Upper lobe of left lung (tissue), 6 donors: Measurements from ENCODE around the gene LHB. TPM values are rescaled to one million over a fixed set of nuclear protein-coding genes. Genes with fewer than 3 reads are reported as not detected.
"Not testable (repeated sequence)": the region's sequence is repeated elsewhere in the genome, so short reads cannot be mapped to it uniquely, and the experiment has no call there.

Experiments used
- ATAC-seq, 2 donors: fragments of 200-7000 bp; cut with Tn5 transposase; one replicate each; pipeline ENCODE4 v1.9.1; 2022; ENCODE audit warnings: mild to moderate bottlenecking in 2 of 2, moderate library complexity in 2 of 2; ENCODE audit not compliant: low FRiP score in 2 of 2
- DNase-seq, 2 donors: peaks; one replicate each; pipeline ENCODE4 v3.0.0-alpha.2; 2019 to 2020
- H3K27ac ChIP-seq, 4 donors: fragments of 200-600 bp; sonication (generic); one replicate each; pipeline ENCODE4 v1.5.1; 2016 to 2019
- H3K27me3 ChIP-seq, 4 donors: fragments of 200-600 bp; sonication (generic); one replicate each; pipeline ENCODE4 v1.5.1; 2017 to 2019
- H3K36me3 ChIP-seq, 4 donors: fragments of 200-600 bp; sonication (generic); one replicate each; pipeline ENCODE4 v1.5.1; 2016 to 2019
- H3K4me1 ChIP-seq, 4 donors: fragments of 200-600 bp; sonication (generic); one replicate each; pipeline ENCODE4 v1.5.1; 2018 to 2019
- H3K4me3 ChIP-seq, 4 donors: fragments of 200-600 bp; sonication (generic); one replicate each; pipeline ENCODE4 v1.5.1; 2017 to 2019; ENCODE audit warnings: mild to moderate bottlenecking in 2 of 4, moderate library complexity in 1 of 4
- H3K9me3 ChIP-seq, 4 donors: fragments of 200-600 bp; sonication (generic); one replicate each; pipeline ENCODE4 v1.5.1; 2018 to 2019
- CTCF ChIP-seq, 6 experiments: fragments of 450-650 bp in 4 of 6; fragments of 200-600 bp in 2 of 6; sonication (generic) in 2 of 6; IDR thresholded peaks; one replicate each; pipeline ENCODE4 v1.5.1; 2016 to 2019; ENCODE audit warnings: antibody characterized with exemption in 6 of 6
- WGBS, 2 donors: methylation state at CpG; one replicate each; pipeline ENCODE4 v1.1.5; 2017 to 2018; 5-methylcytosine and 5-hydroxymethylcytosine counted together
- total RNA-seq, 6 donors: library from RNA; depleted of rRNA in 4 of 6; stranded (reverse); fragments of >200 nt in 4 of 6; gene quantifications; one replicate each; pipeline versions ENCODE4 v1.1.0 to v1.2.1, GENCODE V29; 2016 to 2021
- donor health status: DM: no; HTN: no; CAD: no; lungs with moderate emphysema.
- donor health status: DM: no; HTN: yes; CAD: no; lungs with severe emphysema.

The LHB gene
- total RNA-seq, 6 donors from 2014 or later = 0.77 TPM; not detected in 5

- not testable (repeated sequence) for DNase-seq, H3K4me1 ChIP-seq, H3K9me3 ChIP-seq, H3K4me3 ChIP-seq, H3K27me3 ChIP-seq, ATAC-seq, H3K27ac ChIP-seq, H3K36me3 ChIP-seq
- peak in 3 of 6 experiments; percentile 17 to 24 (median 20) for TF ChIP-seq CTCF (IDR thresholded peaks at IDR 0.05)
- WGBS, 2 donors = 54 to 71% methylated on average over 12 to 18 of the region's 18 CpGs
Observed at GRCh38 chr19:49036815-49037214, 19.9 kb upstream of the LHB start, which contains the start of gene CGB1. Gene CGB1 (minus strand): TSS chr19:49036895. CDS start chr19:49036711, 184 bp downstream.

GRCh38 chr19:49031642-49032301 is 14.9 kb upstream of the LHB start, which contains the start of gene CGB2:
Gene CGB2 (plus strand): TSS chr19:49031890. CDS start chr19:49032096, 206 bp downstream.
- not testable (repeated sequence) for ATAC-seq, H3K36me3 ChIP-seq, H3K4me3 ChIP-seq, H3K9me3 ChIP-seq, H3K27ac ChIP-seq, H3K4me1 ChIP-seq, H3K27me3 ChIP-seq
- DNase-seq = peak; percentile 32 to 44
- TF ChIP-seq CTCF (IDR thresholded peaks at IDR 0.05) = peak; percentile 19 to 50 (median 28)
- WGBS, 2 donors = 23 to 42% methylated on average over 24 to 28 of the region's 28 CpGs

DNA sequence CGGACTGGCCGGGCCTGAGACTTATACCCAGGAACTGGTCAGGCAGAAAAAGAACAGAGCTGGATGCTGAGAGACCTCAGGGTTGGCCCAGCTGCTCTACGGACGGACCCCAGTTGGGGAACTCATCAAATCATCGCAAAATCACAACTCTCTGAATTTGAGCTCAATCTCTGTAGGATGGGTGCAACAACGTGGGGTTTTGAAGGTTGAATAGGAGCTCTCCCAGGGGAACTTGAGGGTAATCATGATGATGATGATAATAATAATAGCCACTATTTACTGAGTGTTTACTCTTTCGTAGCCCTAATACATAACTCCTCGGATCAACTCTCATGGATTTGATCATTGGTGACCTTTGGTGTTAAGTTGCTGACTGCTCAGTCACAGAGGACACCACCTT is 13.4 kb upstream of the LHB start:
- not testable (repeated sequence) for H3K36me3 ChIP-seq, ATAC-seq, H3K4me1 ChIP-seq, H3K4me3 ChIP-seq, H3K27ac ChIP-seq, DNase-seq, H3K9me3 ChIP-seq, H3K27me3 ChIP-seq
- WGBS, 2 donors = 86 to 91% methylated on average over 4 to 6 of the region's 8 CpGs

- H3K9me3 ChIP-seq, H3K27ac ChIP-seq, H3K4me3 ChIP-seq, H3K4me1 ChIP-seq, H3K27me3 ChIP-seq, ATAC-seq, H3K36me3 ChIP-seq: not testable (repeated sequence)
- DNase-seq = peak in 1 of 2 donors; percentile 63
- 80 to 100% methylated on average over 3 to 14 of the region's 14 CpGs for WGBS, 2 donors
Observed at GRCh38 chr19:49029749-49030148, 12.9 kb upstream of the LHB start.

DNA sequence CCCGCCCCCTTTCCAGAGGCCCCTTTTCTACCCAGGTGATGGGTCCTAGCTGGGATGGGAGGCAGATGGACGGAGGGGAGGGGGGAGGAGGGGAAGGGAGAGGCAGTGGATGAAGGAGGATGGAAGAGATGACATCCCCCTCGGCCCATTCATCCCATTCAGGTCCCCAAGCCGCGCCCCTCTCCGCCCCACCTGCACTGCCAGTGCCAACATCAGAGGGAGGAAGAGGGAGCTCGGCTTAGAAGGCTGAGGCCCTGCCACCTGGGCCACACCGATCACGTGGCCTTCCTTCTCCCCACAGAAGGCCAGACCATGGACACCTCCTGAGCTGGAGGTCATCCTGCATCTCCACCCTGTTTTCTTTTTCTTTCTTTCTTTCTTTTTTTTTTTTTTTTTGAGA is 11.8 kb upstream of the LHB start:
- H3K4me3 ChIP-seq, ATAC-seq, H3K9me3 ChIP-seq, H3K4me1 ChIP-seq, H3K27ac ChIP-seq, H3K27me3 ChIP-seq, H3K36me3 ChIP-seq: not testable (repeated sequence)
- DNase-seq = peak in 1 of 2 donors; percentile 46
- 80% methylated on average over 7 of the region's 9 CpGs for WGBS, 2 donors

DNA sequence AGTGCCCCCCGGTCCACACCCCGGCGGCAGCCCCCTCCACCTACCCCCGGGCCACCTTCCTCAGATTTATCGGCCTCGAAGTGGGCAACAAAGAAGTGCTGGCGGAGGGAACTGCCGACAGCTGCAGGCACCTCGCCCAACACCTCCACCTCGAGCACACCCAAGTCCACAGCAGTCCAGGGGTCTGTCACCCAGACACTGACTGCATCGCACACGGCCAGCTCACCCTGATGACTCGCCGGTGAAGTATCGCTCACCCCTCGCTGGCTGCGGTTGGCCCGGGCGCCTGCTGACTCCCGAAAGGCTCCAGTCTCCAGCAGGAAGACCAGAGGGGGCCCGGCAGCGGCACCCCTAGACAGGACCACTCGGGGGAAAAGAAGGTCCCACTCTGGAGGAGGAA is 8.7 kb upstream of the LHB start:
- peak in 1 of 2 donors; percentile 46 for DNase-seq
- not testable (repeated sequence) for H3K4me3 ChIP-seq, H3K27ac ChIP-seq, H3K36me3 ChIP-seq, H3K27me3 ChIP-seq, H3K4me1 ChIP-seq, H3K9me3 ChIP-seq, ATAC-seq
- WGBS, 2 donors = 79 to 89% methylated on average over 17 to 22 of the region's 23 CpGs

DNA sequence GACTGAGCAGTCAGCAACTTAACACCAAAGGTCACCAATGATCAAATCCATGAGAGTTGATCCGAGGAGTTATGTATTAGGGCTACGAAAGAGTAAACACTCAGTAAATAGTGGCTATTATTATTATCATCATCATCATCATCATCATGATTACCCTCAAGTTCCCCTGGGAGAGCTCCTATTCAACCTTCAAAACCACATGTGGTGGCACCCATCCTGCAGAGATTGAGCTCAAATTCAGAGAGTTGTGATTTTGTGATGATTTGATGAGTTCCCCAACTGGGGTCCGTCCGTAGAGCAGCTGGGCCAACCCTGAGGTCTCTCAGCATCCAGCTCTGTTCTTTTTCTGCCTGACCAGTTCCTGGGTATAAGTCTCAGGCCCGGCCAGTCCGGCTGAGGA is 8.2 kb upstream of the LHB start:
- WGBS, 2 donors = 89% methylated on average over 1 to 4 of the region's 6 CpGs
- not testable (repeated sequence) for H3K27ac ChIP-seq, DNase-seq, H3K36me3 ChIP-seq, H3K27me3 ChIP-seq, ATAC-seq, H3K9me3 ChIP-seq, H3K4me3 ChIP-seq, H3K4me1 ChIP-seq

DNA sequence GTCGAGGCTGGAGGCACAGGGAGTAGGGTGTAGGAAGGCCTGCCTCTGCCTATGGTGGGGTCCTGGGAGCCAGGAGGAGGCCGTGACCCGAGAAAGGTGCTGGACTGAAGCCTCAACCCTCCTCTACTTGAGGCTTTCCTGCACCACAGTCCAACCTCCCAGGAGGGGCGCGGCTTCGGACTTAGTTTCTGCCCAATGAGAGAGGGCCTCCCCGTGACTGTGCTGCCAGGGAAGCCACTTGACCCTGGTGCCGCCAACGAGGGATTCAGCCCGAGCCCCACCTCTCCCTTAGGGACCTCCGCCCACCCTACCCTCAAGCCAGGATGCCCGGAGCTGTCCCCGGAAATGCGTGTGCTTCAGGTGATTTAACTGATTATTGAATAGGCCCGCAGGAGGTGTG is 7.3 kb upstream of the LHB start, which contains the start of gene CGB3:
TSS of gene CGB3 (minus strand) at position 101 of the 400 bp plus-strand sequence. CDS start 362 bp downstream, outside the sequence.
- H3K27me3 ChIP-seq, H3K4me1 ChIP-seq, ATAC-seq, DNase-seq, H3K27ac ChIP-seq, H3K36me3 ChIP-seq, H3K4me3 ChIP-seq, H3K9me3 ChIP-seq: not testable (repeated sequence)
- WGBS, 2 donors = 60 to 91% methylated on average over 5 to 9 of the region's 15 CpGs
